Measurements from ENCODE around the gene CCR5AS.

DNA sequence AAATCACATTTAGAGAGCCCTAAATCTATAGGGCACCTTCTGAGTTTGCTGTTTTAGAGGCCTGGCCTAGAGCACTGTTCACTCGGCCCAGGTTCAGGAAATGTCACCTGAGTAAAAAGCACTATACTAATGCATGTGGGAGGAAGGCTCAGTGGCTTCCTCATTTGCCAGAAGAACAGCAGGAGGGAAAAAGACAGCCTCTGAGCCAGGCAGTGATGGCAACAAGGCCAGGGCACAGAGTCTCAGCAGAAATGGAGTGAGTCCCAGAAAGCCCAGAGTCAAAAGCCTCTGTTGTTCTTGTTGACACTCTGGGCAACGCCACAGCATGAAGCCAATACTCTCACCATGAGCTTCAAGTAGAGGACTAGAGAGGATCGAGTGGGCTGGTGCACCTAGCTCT lies 32.0 kb upstream of the CCR5AS start:
- TF ChIP-seq, protein P1, sequence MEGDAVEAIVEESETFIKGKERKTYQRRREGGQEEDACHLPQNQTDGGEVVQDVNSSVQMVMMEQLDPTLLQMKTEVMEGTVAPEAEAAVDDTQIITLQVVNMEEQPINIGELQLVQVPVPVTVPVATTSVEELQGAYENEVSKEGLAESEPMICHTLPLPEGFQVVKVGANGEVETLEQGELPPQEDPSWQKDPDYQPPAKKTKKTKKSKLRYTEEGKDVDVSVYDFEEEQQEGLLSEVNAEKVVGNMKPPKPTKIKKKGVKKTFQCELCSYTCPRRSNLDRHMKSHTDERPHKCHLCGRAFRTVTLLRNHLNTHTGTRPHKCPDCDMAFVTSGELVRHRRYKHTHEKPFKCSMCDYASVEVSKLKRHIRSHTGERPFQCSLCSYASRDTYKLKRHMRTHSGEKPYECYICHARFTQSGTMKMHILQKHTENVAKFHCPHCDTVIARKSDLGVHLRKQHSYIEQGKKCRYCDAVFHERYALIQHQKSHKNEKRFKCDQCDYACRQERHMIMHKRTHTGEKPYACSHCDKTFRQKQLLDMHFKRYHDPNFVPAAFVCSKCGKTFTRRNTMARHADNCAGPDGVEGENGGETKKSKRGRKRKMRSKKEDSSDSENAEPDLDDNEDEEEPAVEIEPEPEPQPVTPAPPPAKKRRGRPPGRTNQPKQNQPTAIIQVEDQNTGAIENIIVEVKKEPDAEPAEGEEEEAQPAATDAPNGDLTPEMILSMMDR (IDR thresholded peaks at IDR 0.05): no peak
- no peak for TF ChIP-seq POLR2A (IDR thresholded peaks at IDR 0.05)

All from uterus (tissue), 2 donors.